Measurements from ENCODE around the gene PCCA. TPM values are rescaled to one million over a fixed set of nuclear protein-coding genes. Genes with fewer than 3 reads are reported as not detected.
"Not testable (repeated sequence)": the region's sequence is repeated elsewhere in the genome, so short reads cannot be mapped to it uniquely, and the experiment has no call there.

The PCCA gene
- total and polyA plus RNA-seq, 2 experiments from 2014 or later, result 41.9 to 46.6 TPM

- H3F3A ChIP-seq (replicated peaks; ENCODE audit: low read depth); H3K27ac Mint-ChIP-seq; H3K4me3 Mint-ChIP-seq; H4K20me1 ChIP-seq (replicated peaks; ENCODE audit: insufficient read depth); DNase-seq (ENCODE audit: low spot score); H3K27me3 Mint-ChIP-seq (ENCODE audit: insufficient read depth, low read depth, poor library complexity); H3K9me3 Mint-ChIP-seq; H3K36me3 ChIP-seq (ENCODE audit: insufficient read depth); H3K4me3 ChIP-seq; H3K9me2 ChIP-seq (ENCODE audit: insufficient read depth); H3K27me3 ChIP-seq (ENCODE audit: insufficient read depth); H2AFZ ChIP-seq; H3K4me2 ChIP-seq; H3K27ac ChIP-seq (ENCODE audit: low read depth); ATAC-seq: not testable (repeated sequence)
- Mint-ChIP-seq H3K36me3 (ENCODE audit: low read depth) (peaks cover 34% of the 10 kb centered on the region), H3K4me1 (peaks cover 50% of the 10 kb centered on the region)
- H3K4me1 ChIP-seq (ENCODE audit: insufficient read depth), result peaks cover 16% of the 10 kb centered on the region
- peaks cover 11% of the 10 kb centered on the region for H3K79me2 ChIP-seq (replicated peaks; ENCODE audit: insufficient read depth)
These were observed 5.5 kb upstream of the PCCA start for GRCh38 chr13:100083401-100083800.

DNA sequence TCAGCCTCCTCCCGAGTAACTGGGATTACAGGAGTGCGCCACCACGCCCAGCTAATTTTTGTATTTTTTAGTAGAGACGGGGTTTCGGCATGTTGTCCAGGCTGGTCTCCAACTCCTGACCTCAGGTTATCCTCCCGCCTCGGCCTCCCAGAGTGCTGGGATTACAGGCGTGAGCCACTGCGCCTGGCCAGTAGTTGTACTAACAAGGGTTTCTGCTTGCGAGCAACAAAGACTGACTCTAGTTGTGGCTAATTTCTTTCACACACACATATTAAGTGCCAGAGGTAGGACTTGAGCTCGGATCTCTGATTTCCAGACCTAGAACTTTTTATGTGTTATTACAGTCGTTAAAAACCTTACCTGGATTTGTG is 635 bp upstream of the PCCA start:
- Histone ChIP-seq H3K9me2 (ENCODE audit: insufficient read depth) (no peaks in the 10 kb centered on the region), H3K4me3 (peak overlapping the region; percentile 97), H3K36me3 (ENCODE audit: insufficient read depth) (peaks cover 9% of the 10 kb centered on the region; the same call in 1 of the 2 replicates), H2AFZ (peak overlapping the region; percentile 70; the same call in 1 of the 2 replicates), H4K20me1 (replicated peaks; ENCODE audit: insufficient read depth) (peaks cover 25% of the 10 kb centered on the region), H3K27me3 (ENCODE audit: insufficient read depth) (no peaks in the 10 kb centered on the region), H3K4me2 (peak overlapping the region; percentile 96), H3K79me2 (replicated peaks; ENCODE audit: insufficient read depth) (peaks cover 55% of the 10 kb centered on the region), H3F3A (replicated peaks; ENCODE audit: low read depth) (peaks cover 4% of the 10 kb centered on the region; the same call in 1 of the 2 replicates), H3K4me1 (ENCODE audit: insufficient read depth) (peaks cover 22% of the 10 kb centered on the region), H3K27ac (ENCODE audit: low read depth) (no peak overlapping the region; the same call in 1 of the 2 replicates)
- Mint-ChIP-seq H3K9me3 (no peaks in the 10 kb centered on the region), H3K4me3 (peak overlapping the region; percentile 92), H3K27ac (peak overlapping the region; percentile 93), H3K4me1 (peaks cover 35% of the 10 kb centered on the region), H3K27me3 (ENCODE audit: insufficient read depth, low read depth, poor library complexity) (peaks cover 4% of the 10 kb centered on the region), H3K36me3 (ENCODE audit: low read depth) (peaks cover 40% of the 10 kb centered on the region)
- peak; percentile 6 for ATAC-seq
- no peak for TF ChIP-seq POLR2AphosphoS5 (IDR thresholded peaks at IDR 0.05; ENCODE audit: low read depth)
- peak; percentile 34 for TF ChIP-seq EZH2 (IDR thresholded peaks at IDR 0.05; ENCODE audit: low read depth, unreplicated experiment)
- no peak for TF ChIP-seq ZNF331 (CRISPR knock-in tag; IDR thresholded peaks at IDR 0.05; ENCODE audit: low read depth)
- TF ChIP-seq STAT1 (IDR thresholded peaks at IDR 0.05; ENCODE audit: unreplicated experiment), result no peak
- DNase-seq (ENCODE audit: low spot score), result no peak

GRCh38 chr13:100089465-100090032 is 656 bp downstream of the PCCA start:
- ATAC-seq, result peak; percentile 39
- peak overlapping the region; percentile 37; the same call in 1 of the 2 replicates for H3K27ac Mint-ChIP-seq
- Histone ChIP-seq H3K4me2 (peak overlapping the region; percentile 96), H2AFZ (peak overlapping the region; percentile 74; the same call in 1 of the 2 replicates), H3K4me3 (peak overlapping the region; percentile 97), H4K20me1 (replicated peaks; ENCODE audit: insufficient read depth) (peaks cover 28% of the 10 kb centered on the region), H3K27me3 (ENCODE audit: insufficient read depth) (no peaks in the 10 kb centered on the region), H3K79me2 (replicated peaks; ENCODE audit: insufficient read depth) (peaks cover 68% of the 10 kb centered on the region), H3F3A (replicated peaks; ENCODE audit: low read depth) (peaks cover 4% of the 10 kb centered on the region; the same call in 1 of the 2 replicates), H3K9me2 (ENCODE audit: insufficient read depth) (no peaks in the 10 kb centered on the region), H3K36me3 (ENCODE audit: insufficient read depth) (peaks cover 9% of the 10 kb centered on the region; the same call in 1 of the 2 replicates), H3K27ac (ENCODE audit: low read depth) (no peak overlapping the region), H3K4me1 (ENCODE audit: insufficient read depth) (peaks cover 22% of the 10 kb centered on the region)
- no peaks in the 10 kb centered on the region for H3K9me3 Mint-ChIP-seq
- peaks cover 38% of the 10 kb centered on the region for H3K36me3 Mint-ChIP-seq (ENCODE audit: low read depth)
- H3K27me3 Mint-ChIP-seq (ENCODE audit: insufficient read depth, low read depth, poor library complexity), result peaks cover 4% of the 10 kb centered on the region
- peaks cover 23% of the 10 kb centered on the region for H3K4me1 Mint-ChIP-seq
- DNase-seq (ENCODE audit: low spot score), result no peak
- TF ChIP-seq, protein P1, sequence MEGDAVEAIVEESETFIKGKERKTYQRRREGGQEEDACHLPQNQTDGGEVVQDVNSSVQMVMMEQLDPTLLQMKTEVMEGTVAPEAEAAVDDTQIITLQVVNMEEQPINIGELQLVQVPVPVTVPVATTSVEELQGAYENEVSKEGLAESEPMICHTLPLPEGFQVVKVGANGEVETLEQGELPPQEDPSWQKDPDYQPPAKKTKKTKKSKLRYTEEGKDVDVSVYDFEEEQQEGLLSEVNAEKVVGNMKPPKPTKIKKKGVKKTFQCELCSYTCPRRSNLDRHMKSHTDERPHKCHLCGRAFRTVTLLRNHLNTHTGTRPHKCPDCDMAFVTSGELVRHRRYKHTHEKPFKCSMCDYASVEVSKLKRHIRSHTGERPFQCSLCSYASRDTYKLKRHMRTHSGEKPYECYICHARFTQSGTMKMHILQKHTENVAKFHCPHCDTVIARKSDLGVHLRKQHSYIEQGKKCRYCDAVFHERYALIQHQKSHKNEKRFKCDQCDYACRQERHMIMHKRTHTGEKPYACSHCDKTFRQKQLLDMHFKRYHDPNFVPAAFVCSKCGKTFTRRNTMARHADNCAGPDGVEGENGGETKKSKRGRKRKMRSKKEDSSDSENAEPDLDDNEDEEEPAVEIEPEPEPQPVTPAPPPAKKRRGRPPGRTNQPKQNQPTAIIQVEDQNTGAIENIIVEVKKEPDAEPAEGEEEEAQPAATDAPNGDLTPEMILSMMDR (conservative IDR thresholded peaks at IDR 0.05; ENCODE audit: low read depth in 2 of 2), result no peak
- TF ChIP-seq NANOG (IDR thresholded peaks at IDR 0.05; ENCODE audit: borderline replicate concordance) (no peak), JUNB (IDR thresholded peaks at IDR 0.05; ENCODE audit: unreplicated experiment) (no peak), STAT1 (IDR thresholded peaks at IDR 0.05; ENCODE audit: unreplicated experiment) (no peak)
- peak overlapping the region; percentile 92 for H3K4me3 Mint-ChIP-seq

All from GM23338 (cell line).